CD14-positive monocyte (primary cell): Measurements from ENCODE around the gene CLBA1. TPM values are rescaled to one million over a fixed set of nuclear protein-coding genes. Genes with fewer than 3 reads are reported as not detected.
"Not testable (repeated sequence)": the region's sequence is repeated elsewhere in the genome, so short reads cannot be mapped to it uniquely, and the experiment has no call there.

ENCODE experiments used
- DNase-seq, 3 donors: peaks; one replicate each; pipeline ENCODE4 v3.0.0-alpha.2; 2011 to 2022
- H2AFZ ChIP-seq: 2 replicates; pipeline ENCODE4 v1.6.0; 2012; ENCODE audit warnings: mild to moderate bottlenecking, low read depth, low read length, inconsistent platforms; ENCODE audit not compliant: insufficient read depth, poor library complexity, severe bottlenecking
- H3K27ac ChIP-seq, 2 donors: 1 replicate in 1 of 2; 2 replicates in 1 of 2; pipeline ENCODE4 v1.5.1; 2012 to 2013; ENCODE audit warnings: low read length in 2 of 2, control low read depth in 1 of 2, inconsistent platforms in 1 of 2, low read depth in 1 of 2, mild to moderate bottlenecking in 1 of 2
- H3K27me3 ChIP-seq, 2 donors: one replicate each; pipeline versions ENCODE4 v1.6.0 to v1.6.1; 2011 to 2013; ENCODE audit warnings: low read length in 2 of 2; ENCODE audit not compliant: control insufficient read depth in 2 of 2, insufficient read depth in 2 of 2
- H3K36me3 ChIP-seq, 2 donors: replicated peaks in 1 of 2; 1 replicate in 1 of 2; 2 replicates in 1 of 2; pipeline versions ENCODE4 v1.5.1 to v1.6.1; 2012 to 2013; ENCODE audit warnings: low read length in 2 of 2, control low read depth in 1 of 2, inconsistent platforms in 1 of 2, mild to moderate bottlenecking in 1 of 2; ENCODE audit not compliant: insufficient read depth in 2 of 2, control insufficient read depth in 1 of 2
- H3K4me1 ChIP-seq, 2 donors: 1 replicate in 1 of 2; 2 replicates in 1 of 2; pipeline versions ENCODE4 v1.5.1 to v1.6.1; 2012 to 2013; ENCODE audit warnings: low read length in 2 of 2, control low read depth in 1 of 2, inconsistent platforms in 1 of 2, mild to moderate bottlenecking in 1 of 2, moderate library complexity in 1 of 2; ENCODE audit not compliant: insufficient read depth in 2 of 2, control insufficient read depth in 1 of 2
- H3K4me2 ChIP-seq: replicated peaks from 2 replicates; pipeline ENCODE3; 2012; ENCODE audit warnings: low read length, moderate library complexity, mild to moderate bottlenecking; ENCODE audit not compliant: poor library complexity, severe bottlenecking; ENCODE audit errors: extremely low read depth
- H3K4me3 ChIP-seq, 3 experiments: fragments of 200-600 bp in 1 of 3; sonication (generic) in 1 of 3; replicated peaks in 1 of 3; 1 replicate in 2 of 3; 2 replicates in 1 of 3; pipeline ENCODE4 v1.5.1; 2011 to 2013; ENCODE audit warnings: low read length in 3 of 3, mild to moderate bottlenecking in 3 of 3, control low read depth in 2 of 3, low read depth in 2 of 3, inconsistent platforms in 1 of 3, moderate library complexity in 1 of 3
- H3K79me2 ChIP-seq: 2 replicates; pipeline ENCODE4 v1.6.0; 2012; ENCODE audit warnings: mild to moderate bottlenecking, control low read depth, inconsistent platforms, low read length, moderate library complexity; ENCODE audit not compliant: insufficient read depth
- H3K9ac ChIP-seq: 2 replicates; pipeline ENCODE4 v1.6.0; 2017; ENCODE audit warnings: low read length, mild to moderate bottlenecking; ENCODE audit not compliant: insufficient read depth, poor library complexity, severe bottlenecking
- H3K9me3 ChIP-seq, 2 donors: replicated peaks in 1 of 2; 1 replicate in 1 of 2; 2 replicates in 1 of 2; pipeline versions ENCODE4 v1.5.1 to v1.6.1; 2012 to 2013; ENCODE audit warnings: low read length in 2 of 2, control low read depth in 1 of 2; ENCODE audit not compliant: control insufficient read depth in 1 of 2, insufficient read depth in 1 of 2
- H4K20me1 ChIP-seq: 2 replicates; pipeline ENCODE4 v1.6.0; 2012; ENCODE audit warnings: mild to moderate bottlenecking, low read length, control low read depth, moderate library complexity; ENCODE audit not compliant: insufficient read depth
- H3K27ac Mint-ChIP-seq, 7 donors: one replicate each; pipeline ENCODE4 v1.8.0; 2020; ENCODE audit warnings: mild to moderate bottlenecking in 7 of 7, mixed read lengths in 7 of 7, moderate library complexity in 6 of 7, inconsistent platforms in 2 of 7
- H3K27me3 Mint-ChIP-seq, 3 donors: one replicate each; pipeline ENCODE4 v1.8.0; 2021 to 2022; ENCODE audit warnings: low read depth in 3 of 3, mild to moderate bottlenecking in 3 of 3, mixed read lengths in 3 of 3, moderate library complexity in 3 of 3, inconsistent platforms in 1 of 3
- H3K36me3 Mint-ChIP-seq, 2 donors: one replicate each; pipeline ENCODE4 v1.8.0; 2020; ENCODE audit warnings: mixed read lengths in 2 of 2, inconsistent platforms in 1 of 2, mild to moderate bottlenecking in 1 of 2
- H3K4me1 Mint-ChIP-seq: one replicate; pipeline ENCODE4 v1.8.0; 2020; ENCODE audit warnings: mild to moderate bottlenecking, mixed read lengths
- H3K4me3 Mint-ChIP-seq, 2 donors: one replicate each; pipeline ENCODE4 v1.8.0; 2020; ENCODE audit warnings: mild to moderate bottlenecking in 2 of 2, mixed read lengths in 2 of 2, moderate library complexity in 1 of 2
- H3K9me3 Mint-ChIP-seq, 7 donors: one replicate each; pipeline ENCODE4 v1.8.0; 2020 to 2022; ENCODE audit warnings: mixed read lengths in 7 of 7, mild to moderate bottlenecking in 6 of 7, moderate library complexity in 6 of 7, inconsistent platforms in 2 of 7
- CTCF ChIP-seq: fragments of 200-600 bp; IDR thresholded peaks from one replicate; pipeline ENCODE4 v1.8.0; 2022; ENCODE audit warnings: antibody characterized with exemption, mild to moderate bottlenecking
- WGBS: methylation state at CpG from one replicate; pipeline ENCODE4 v1.1.5; 2013; ENCODE audit warnings: missing lambda C conversion rate; ENCODE audit not compliant: insufficient coverage; 5-methylcytosine and 5-hydroxymethylcytosine counted together
- intact Hi-C, 2 donors: fragments of 100-400 bp; cut with micrococcal nuclease; formaldehyde crosslinking; loops; one replicate each; pipeline versions ENCODE4 v1.15.0 to v1.15.1; 2023
- polyA plus RNA-seq, 3 donors: library from polyadenylated mRNA; depleted of rRNA in 1 of 3; unstranded in 2 of 3; stranded (reverse) in 1 of 3; fragments of 300-500 nt in 2 of 3; fragments of >200 nt in 1 of 3; fragmentation: Illumina TruSeq in 2 of 3; gene quantifications; 1 replicate in 2 of 3; 2 replicates in 1 of 3; pipeline ENCODE4 v1.2.3, GENCODE V29; 2012 to 2021

Gene CLBA1
- polyA plus RNA-seq, 3 donors, result 0.62 to 0.76 (median 0.63) TPM

GRCh38 chr14:104942586-104942985, 43.0 kb upstream of the CLBA1 start:
- Histone ChIP-seq H3K4me1 (no peaks in the 10 kb centered on the region), H3K27ac (no peak overlapping the region), H4K20me1 (no peaks in the 10 kb centered on the region), H3K4me3 (no peak overlapping the region), H3K79me2 (no peaks in the 10 kb centered on the region), H2AFZ (no peak overlapping the region), H3K9me3 (no peaks in the 10 kb centered on the region), H3K27me3 (peaks cover 0 to 7% of the 10 kb centered on the region in 2 donors), H3K4me2 (no peak overlapping the region), H3K36me3 (no peaks in the 10 kb centered on the region), H3K9ac (no peak overlapping the region)
- no peaks in the 10 kb centered on the region for H3K36me3 Mint-ChIP-seq
- no peak for TF ChIP-seq CTCF
- no peak overlapping the region for H3K4me3 Mint-ChIP-seq
- intact Hi-C loops, result no loop called here
- 96% methylated on average over 15 of the region's 16 CpGs for WGBS
- no peak for DNase-seq
- H3K27me3 Mint-ChIP-seq, result peaks cover 13 to 19% (median 14%) of the 10 kb centered on the region in 3 donors
- no peak overlapping the region for H3K27ac Mint-ChIP-seq
- no peaks in the 10 kb centered on the region for H3K9me3 Mint-ChIP-seq
- H3K4me1 Mint-ChIP-seq, result no peaks in the 10 kb centered on the region

GRCh38 chr14:104943216-104944015, 42.2 kb upstream of the CLBA1 start:
- H3K27me3 Mint-ChIP-seq, result peaks cover 6 to 11% (median 7%) of the 10 kb centered on the region in 3 donors
- H3K27ac Mint-ChIP-seq, DNase-seq, H3K9ac ChIP-seq, H3K36me3 ChIP-seq, H3K4me3 ChIP-seq, H4K20me1 ChIP-seq, H3K36me3 Mint-ChIP-seq, intact Hi-C loops, H3K27me3 ChIP-seq, H3K4me1 ChIP-seq, H3K4me1 Mint-ChIP-seq, H3K4me2 ChIP-seq, H3K27ac ChIP-seq, H3K4me3 Mint-ChIP-seq, H3K9me3 ChIP-seq, H2AFZ ChIP-seq, H3K79me2 ChIP-seq, H3K9me3 Mint-ChIP-seq: not testable (repeated sequence)
- 97% methylated on average over 26 of the region's 29 CpGs for WGBS

GRCh38 chr14:104944016-104944308, 41.6 kb upstream of the CLBA1 start:
- H3K27me3 ChIP-seq, H3K36me3 Mint-ChIP-seq, H3K4me3 ChIP-seq, H3K27me3 Mint-ChIP-seq, H3K4me3 Mint-ChIP-seq, H3K9me3 Mint-ChIP-seq, H3K4me1 Mint-ChIP-seq, H4K20me1 ChIP-seq, H2AFZ ChIP-seq, H3K9me3 ChIP-seq, H3K79me2 ChIP-seq, intact Hi-C loops, H3K4me1 ChIP-seq, H3K27ac Mint-ChIP-seq, H3K9ac ChIP-seq, DNase-seq, H3K36me3 ChIP-seq, H3K27ac ChIP-seq, H3K4me2 ChIP-seq: not testable (repeated sequence)
- WGBS, result 81% methylated on average over 6 of the region's 6 CpGs

GRCh38 chr14:104944436-104945205, 41.0 kb upstream of the CLBA1 start:
- H3K4me1 Mint-ChIP-seq, H3K79me2 ChIP-seq, H3K4me3 Mint-ChIP-seq, intact Hi-C loops, H3K4me3 ChIP-seq, H3K4me1 ChIP-seq, H3K36me3 ChIP-seq, H3K9me3 Mint-ChIP-seq, H3K27me3 ChIP-seq, H2AFZ ChIP-seq, H3K27me3 Mint-ChIP-seq, H3K9me3 ChIP-seq, H3K27ac ChIP-seq, H3K27ac Mint-ChIP-seq, H4K20me1 ChIP-seq, H3K4me2 ChIP-seq, H3K9ac ChIP-seq, H3K36me3 Mint-ChIP-seq: not testable (repeated sequence)
- DNase-seq, result peak in 1 of 3 donors; percentile 2
- 92% methylated on average over 26 of the region's 29 CpGs for WGBS
